ENCODE measurements around the gene IYD.
A peak's percentile ranks its signal among the peaks of the same experiment; 100 is the strongest.

IYD gene

DNA sequence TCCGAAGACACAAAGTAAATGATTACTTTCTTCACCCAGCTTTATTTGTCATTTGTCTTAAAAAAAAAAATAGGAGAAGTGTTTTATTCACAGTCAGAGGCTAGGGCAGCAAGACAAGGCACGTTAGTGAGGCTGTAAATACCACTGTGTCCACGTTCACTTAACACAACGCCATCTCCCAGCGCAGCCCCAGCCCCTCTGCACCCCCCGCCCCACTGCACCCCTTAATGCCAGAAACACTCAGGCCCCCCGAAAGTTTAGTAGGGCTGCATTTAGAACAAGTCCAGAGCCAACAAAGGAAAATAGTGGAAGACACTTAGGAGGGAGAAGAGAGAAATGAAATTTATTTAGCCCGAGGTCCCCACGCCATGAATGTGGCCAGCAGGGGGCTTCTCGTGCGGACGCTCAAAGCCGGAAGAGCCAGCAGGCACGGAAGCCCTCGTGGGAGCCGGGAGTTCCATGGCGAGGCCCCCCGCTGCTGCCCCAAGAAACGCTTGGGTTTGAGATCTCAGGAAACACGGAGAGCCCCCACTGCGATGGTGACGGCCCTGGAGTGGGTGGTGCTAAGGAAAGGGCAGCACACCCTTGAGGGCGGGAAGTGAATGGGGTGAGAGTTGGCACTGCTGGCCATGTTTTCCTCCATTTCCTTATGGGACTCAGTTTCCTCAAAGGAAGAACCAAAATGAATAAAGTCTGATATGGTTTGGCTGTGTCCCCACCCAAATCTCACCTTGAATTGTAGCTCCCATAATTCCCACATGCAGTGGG, 50.2 kb downstream of the IYD start (continued):
- TF ChIP-seq, protein P1, sequence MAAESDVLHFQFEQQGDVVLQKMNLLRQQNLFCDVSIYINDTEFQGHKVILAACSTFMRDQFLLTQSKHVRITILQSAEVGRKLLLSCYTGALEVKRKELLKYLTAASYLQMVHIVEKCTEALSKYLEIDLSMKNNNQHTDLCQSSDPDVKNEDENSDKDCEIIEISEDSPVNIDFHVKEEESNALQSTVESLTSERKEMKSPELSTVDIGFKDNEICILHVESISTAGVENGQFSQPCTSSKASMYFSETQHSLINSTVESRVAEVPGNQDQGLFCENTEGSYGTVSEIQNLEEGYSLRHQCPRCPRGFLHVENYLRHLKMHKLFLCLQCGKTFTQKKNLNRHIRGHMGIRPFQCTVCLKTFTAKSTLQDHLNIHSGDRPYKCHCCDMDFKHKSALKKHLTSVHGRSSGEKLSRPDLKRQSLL (tag by site-specific recombination; IDR thresholded peaks at IDR 0.05), result no peak
- TF ChIP-seq, protein P2, sequence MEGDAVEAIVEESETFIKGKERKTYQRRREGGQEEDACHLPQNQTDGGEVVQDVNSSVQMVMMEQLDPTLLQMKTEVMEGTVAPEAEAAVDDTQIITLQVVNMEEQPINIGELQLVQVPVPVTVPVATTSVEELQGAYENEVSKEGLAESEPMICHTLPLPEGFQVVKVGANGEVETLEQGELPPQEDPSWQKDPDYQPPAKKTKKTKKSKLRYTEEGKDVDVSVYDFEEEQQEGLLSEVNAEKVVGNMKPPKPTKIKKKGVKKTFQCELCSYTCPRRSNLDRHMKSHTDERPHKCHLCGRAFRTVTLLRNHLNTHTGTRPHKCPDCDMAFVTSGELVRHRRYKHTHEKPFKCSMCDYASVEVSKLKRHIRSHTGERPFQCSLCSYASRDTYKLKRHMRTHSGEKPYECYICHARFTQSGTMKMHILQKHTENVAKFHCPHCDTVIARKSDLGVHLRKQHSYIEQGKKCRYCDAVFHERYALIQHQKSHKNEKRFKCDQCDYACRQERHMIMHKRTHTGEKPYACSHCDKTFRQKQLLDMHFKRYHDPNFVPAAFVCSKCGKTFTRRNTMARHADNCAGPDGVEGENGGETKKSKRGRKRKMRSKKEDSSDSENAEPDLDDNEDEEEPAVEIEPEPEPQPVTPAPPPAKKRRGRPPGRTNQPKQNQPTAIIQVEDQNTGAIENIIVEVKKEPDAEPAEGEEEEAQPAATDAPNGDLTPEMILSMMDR (tag by site-specific recombination; IDR thresholded peaks at IDR 0.05), result peak; percentile 84
- TF ChIP-seq ZBTB17 (tag by site-specific recombination; IDR thresholded peaks at IDR 0.05) (no peak), GLIS1 (tag by site-specific recombination; IDR thresholded peaks at IDR 0.05) (peak; percentile 76), ZNF785 (tag by site-specific recombination; IDR thresholded peaks at IDR 0.05) (0 out of 2 replicates have a peak, but pooled peaks have one; percentile 16), ZXDB (tag by site-specific recombination; IDR thresholded peaks at IDR 0.05) (peak; percentile 55), ZNF837 (tag by site-specific recombination; IDR thresholded peaks at IDR 0.05) (no peak), IKZF3 (tag by site-specific recombination; IDR thresholded peaks at IDR 0.05) (peak; percentile 83), YY2 (tag by site-specific recombination; IDR thresholded peaks at IDR 0.05) (peak; percentile 70), SP2 (tag by site-specific recombination; IDR thresholded peaks at IDR 0.05) (peak; percentile 46), ZBTB48 (tag by site-specific recombination; IDR thresholded peaks at IDR 0.05) (0 out of 2 replicates have a peak, but pooled peaks have one; percentile 22), ZNF623 (tag by site-specific recombination; IDR thresholded peaks at IDR 0.05) (no peak), ZNF670 (tag by site-specific recombination; IDR thresholded peaks at IDR 0.05; ENCODE audit: low read depth) (no peak), ZNF48 (tag by site-specific recombination; IDR thresholded peaks at IDR 0.05) (no peak), ZNF777 (tag by site-specific recombination; IDR thresholded peaks at IDR 0.05; ENCODE audit: borderline replicate concordance) (no peak), ZNF624 (tag by site-specific recombination; IDR thresholded peaks at IDR 0.05) (no peak), ZNF626 (tag by site-specific recombination; IDR thresholded peaks at IDR 0.05) (no peak), ZNF112 (tag by site-specific recombination; IDR thresholded peaks at IDR 0.05) (no peak), ZNF571 (tag by site-specific recombination; IDR thresholded peaks at IDR 0.05) (no peak), ZFP3 (tag by site-specific recombination; IDR thresholded peaks at IDR 0.05; ENCODE audit: low read depth) (no peak)
- TF ChIP-seq, protein P3, sequence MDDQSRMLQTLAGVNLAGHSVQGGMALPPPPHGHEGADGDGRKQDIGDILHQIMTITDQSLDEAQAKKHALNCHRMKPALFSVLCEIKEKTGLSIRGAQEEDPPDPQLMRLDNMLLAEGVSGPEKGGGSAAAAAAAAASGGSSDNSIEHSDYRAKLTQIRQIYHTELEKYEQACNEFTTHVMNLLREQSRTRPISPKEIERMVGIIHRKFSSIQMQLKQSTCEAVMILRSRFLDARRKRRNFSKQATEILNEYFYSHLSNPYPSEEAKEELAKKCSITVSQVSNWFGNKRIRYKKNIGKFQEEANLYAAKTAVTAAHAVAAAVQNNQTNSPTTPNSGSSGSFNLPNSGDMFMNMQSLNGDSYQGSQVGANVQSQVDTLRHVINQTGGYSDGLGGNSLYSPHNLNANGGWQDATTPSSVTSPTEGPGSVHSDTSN (CRISPR knock-in tag; IDR thresholded peaks at IDR 0.05), result no peak
- TF ChIP-seq, protein P4, sequence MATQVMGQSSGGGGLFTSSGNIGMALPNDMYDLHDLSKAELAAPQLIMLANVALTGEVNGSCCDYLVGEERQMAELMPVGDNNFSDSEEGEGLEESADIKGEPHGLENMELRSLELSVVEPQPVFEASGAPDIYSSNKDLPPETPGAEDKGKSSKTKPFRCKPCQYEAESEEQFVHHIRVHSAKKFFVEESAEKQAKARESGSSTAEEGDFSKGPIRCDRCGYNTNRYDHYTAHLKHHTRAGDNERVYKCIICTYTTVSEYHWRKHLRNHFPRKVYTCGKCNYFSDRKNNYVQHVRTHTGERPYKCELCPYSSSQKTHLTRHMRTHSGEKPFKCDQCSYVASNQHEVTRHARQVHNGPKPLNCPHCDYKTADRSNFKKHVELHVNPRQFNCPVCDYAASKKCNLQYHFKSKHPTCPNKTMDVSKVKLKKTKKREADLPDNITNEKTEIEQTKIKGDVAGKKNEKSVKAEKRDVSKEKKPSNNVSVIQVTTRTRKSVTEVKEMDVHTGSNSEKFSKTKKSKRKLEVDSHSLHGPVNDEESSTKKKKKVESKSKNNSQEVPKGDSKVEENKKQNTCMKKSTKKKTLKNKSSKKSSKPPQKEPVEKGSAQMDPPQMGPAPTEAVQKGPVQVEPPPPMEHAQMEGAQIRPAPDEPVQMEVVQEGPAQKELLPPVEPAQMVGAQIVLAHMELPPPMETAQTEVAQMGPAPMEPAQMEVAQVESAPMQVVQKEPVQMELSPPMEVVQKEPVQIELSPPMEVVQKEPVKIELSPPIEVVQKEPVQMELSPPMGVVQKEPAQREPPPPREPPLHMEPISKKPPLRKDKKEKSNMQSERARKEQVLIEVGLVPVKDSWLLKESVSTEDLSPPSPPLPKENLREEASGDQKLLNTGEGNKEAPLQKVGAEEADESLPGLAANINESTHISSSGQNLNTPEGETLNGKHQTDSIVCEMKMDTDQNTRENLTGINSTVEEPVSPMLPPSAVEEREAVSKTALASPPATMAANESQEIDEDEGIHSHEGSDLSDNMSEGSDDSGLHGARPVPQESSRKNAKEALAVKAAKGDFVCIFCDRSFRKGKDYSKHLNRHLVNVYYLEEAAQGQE (tag by site-specific recombination; IDR thresholded peaks at IDR 0.05), result peak; percentile 36; the same call in 1 of the 2 replicates
- TF ChIP-seq, protein P5, sequence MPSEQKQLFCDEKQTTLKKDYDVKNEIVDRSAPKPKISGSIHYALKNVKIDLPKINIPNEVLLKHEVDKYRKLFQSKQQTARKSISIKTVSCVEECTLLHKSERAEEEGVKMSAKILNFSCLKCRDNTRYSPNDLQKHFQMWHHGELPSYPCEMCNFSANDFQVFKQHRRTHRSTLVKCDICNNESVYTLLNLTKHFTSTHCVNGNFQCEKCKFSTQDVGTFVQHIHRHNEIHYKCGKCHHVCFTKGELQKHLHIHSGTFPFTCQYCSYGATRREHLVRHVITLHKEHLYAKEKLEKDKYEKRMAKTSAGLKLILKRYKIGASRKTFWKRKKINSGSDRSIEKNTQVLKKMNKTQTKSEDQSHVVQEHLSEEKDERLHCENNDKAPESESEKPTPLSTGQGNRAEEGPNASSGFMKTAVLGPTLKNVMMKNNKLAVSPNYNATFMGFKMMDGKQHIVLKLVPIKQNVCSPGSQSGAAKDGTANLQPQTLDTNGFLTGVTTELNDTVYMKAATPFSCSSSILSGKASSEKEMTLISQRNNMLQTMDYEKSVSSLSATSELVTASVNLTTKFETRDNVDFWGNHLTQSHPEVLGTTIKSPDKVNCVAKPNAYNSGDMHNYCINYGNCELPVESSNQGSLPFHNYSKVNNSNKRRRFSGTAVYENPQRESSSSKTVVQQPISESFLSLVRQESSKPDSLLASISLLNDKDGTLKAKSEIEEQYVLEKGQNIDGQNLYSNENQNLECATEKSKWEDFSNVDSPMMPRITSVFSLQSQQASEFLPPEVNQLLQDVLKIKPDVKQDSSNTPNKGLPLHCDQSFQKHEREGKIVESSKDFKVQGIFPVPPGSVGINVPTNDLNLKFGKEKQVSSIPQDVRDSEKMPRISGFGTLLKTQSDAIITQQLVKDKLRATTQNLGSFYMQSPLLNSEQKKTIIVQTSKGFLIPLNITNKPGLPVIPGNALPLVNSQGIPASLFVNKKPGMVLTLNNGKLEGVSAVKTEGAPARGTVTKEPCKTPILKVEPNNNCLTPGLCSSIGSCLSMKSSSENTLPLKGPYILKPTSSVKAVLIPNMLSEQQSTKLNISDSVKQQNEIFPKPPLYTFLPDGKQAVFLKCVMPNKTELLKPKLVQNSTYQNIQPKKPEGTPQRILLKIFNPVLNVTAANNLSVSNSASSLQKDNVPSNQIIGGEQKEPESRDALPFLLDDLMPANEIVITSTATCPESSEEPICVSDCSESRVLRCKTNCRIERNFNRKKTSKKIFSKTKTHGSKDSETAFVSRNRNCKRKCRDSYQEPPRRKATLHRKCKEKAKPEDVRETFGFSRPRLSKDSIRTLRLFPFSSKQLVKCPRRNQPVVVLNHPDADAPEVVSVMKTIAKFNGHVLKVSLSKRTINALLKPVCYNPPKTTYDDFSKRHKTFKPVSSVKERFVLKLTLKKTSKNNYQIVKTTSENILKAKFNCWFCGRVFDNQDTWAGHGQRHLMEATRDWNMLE (tag by site-specific recombination; conservative IDR thresholded peaks at IDR 0.05; ENCODE audit: low read depth), result peak; percentile 51; the same call in 1 of the 2 replicates
- TF ChIP-seq, protein P6, sequence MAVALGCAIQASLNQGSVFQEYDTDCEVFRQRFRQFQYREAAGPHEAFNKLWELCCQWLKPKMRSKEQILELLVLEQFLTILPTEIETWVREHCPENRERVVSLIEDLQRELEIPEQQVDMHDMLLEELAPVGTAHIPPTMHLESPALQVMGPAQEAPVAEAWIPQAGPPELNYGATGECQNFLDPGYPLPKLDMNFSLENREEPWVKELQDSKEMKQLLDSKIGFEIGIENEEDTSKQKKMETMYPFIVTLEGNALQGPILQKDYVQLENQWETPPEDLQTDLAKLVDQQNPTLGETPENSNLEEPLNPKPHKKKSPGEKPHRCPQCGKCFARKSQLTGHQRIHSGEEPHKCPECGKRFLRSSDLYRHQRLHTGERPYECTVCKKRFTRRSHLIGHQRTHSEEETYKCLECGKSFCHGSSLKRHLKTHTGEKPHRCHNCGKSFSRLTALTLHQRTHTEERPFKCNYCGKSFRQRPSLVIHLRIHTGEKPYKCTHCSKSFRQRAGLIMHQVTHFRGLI (tag by site-specific recombination; IDR thresholded peaks at IDR 0.05), result peak; percentile 23; the same call in 1 of the 2 replicates

Data from HEK293 (cell line).